Neural cell (in vitro differentiated cells): ENCODE data around the gene TRMT11. TPM values are rescaled to one million over a fixed set of nuclear protein-coding genes. Genes with fewer than 3 reads are reported as not detected.
"Not testable (repeated sequence)": the region's sequence is repeated elsewhere in the genome, so short reads cannot be mapped to it uniquely, and the experiment has no call there.

Experiments
- H2AFZ ChIP-seq: fragments of 200-600, 300-800 bp; sonication (generic), shearing (Covaris generic); 2 replicates; pipeline ENCODE4 v1.6.0; 2014; ENCODE audit warnings: low read depth, mild to moderate bottlenecking, antibody characterized with exemption, low read length, moderate library complexity
- H3F3A ChIP-seq: fragments of 200-600 bp; shearing (Covaris generic); 2 replicates; pipeline ENCODE4 v1.6.1; 2016; ENCODE audit warnings: mild to moderate bottlenecking, moderate library complexity, mixed read lengths, antibody characterized with exemption, low read length; ENCODE audit not compliant: insufficient read depth, poor library complexity, severe bottlenecking
- H3K27ac ChIP-seq: fragments of 200-600, 300-800 bp; sonication (generic), shearing (Covaris generic); 2 replicates; pipeline ENCODE4 v1.5.1; 2014; ENCODE audit warnings: mild to moderate bottlenecking, low read length, moderate library complexity
- H3K27me3 ChIP-seq: fragments of 300-800, 200-600 bp; sonication (generic), shearing (Covaris generic); 2 replicates; pipeline ENCODE4 v1.6.0; 2014; ENCODE audit warnings: mild to moderate bottlenecking, low read depth, low read length, moderate library complexity; ENCODE audit not compliant: insufficient read depth
- H3K36me3 ChIP-seq: fragments of 300-800, 200-600 bp; sonication (generic), shearing (Covaris generic); 2 replicates; pipeline ENCODE4 v1.5.1; 2014; ENCODE audit warnings: mild to moderate bottlenecking, antibody characterized with exemption, low read length, moderate library complexity; ENCODE audit not compliant: insufficient read depth
- H3K4me2 ChIP-seq: fragments of 300-800, 200-600 bp; sonication (generic), shearing (Covaris generic); 2 replicates; pipeline ENCODE4 v1.6.0; 2014; ENCODE audit warnings: mild to moderate bottlenecking, low read length
- H3K4me3 ChIP-seq: fragments of 300-800, 200-600 bp; sonication (generic), shearing (Covaris generic); 2 replicates; pipeline ENCODE4 v1.5.1; 2014; ENCODE audit warnings: mild to moderate bottlenecking, low read length, moderate library complexity
- H3K79me2 ChIP-seq: fragments of 200-600 bp; shearing (Covaris generic); replicated peaks from 2 replicates; pipeline ENCODE4 v1.6.0; 2014; ENCODE audit warnings: mild to moderate bottlenecking, low read length, moderate library complexity; ENCODE audit not compliant: insufficient read depth
- H3K9ac ChIP-seq: fragments of 300-800, 200-600 bp; sonication (generic), shearing (Covaris generic); 2 replicates; pipeline ENCODE4 v1.6.1; 2016; ENCODE audit warnings: mild to moderate bottlenecking, low read length, mixed read lengths
- H3K9me2 ChIP-seq: fragments of 200-600 bp; shearing (Covaris generic); 2 replicates; pipeline ENCODE4 v1.6.1; 2016; ENCODE audit warnings: mild to moderate bottlenecking, low read length, mixed read lengths; ENCODE audit not compliant: insufficient read depth
- H3K9me3 ChIP-seq: fragments of 200-600, 300-800 bp; sonication (generic), shearing (Covaris generic); 2 replicates; pipeline ENCODE4 v1.6.1; 2016; ENCODE audit warnings: mild to moderate bottlenecking, mixed run types, low read length, moderate library complexity, mixed read lengths
- H4K20me1 ChIP-seq: fragments of 200-600 bp; shearing (Covaris generic); 2 replicates; pipeline ENCODE4 v1.6.1; 2016; ENCODE audit warnings: mild to moderate bottlenecking, mixed run types; ENCODE audit not compliant: insufficient read depth
- EP300 ChIP-seq: fragments of 450-650 bp; conservative IDR thresholded peaks from 2 replicates; pipeline ENCODE4 v1.6.1; 2014; ENCODE audit warnings: antibody characterized with exemption, mild to moderate bottlenecking, moderate library complexity; ENCODE audit not compliant: poor library complexity, severe bottlenecking
- EZH2 ChIP-seq: fragments of 200-600, 300-800 bp; shearing (Covaris generic), sonication (generic); IDR thresholded peaks from 2 replicates; pipeline ENCODE4 v1.6.1; 2014; ENCODE audit warnings: antibody characterized with exemption, low read length, borderline replicate concordance, mild to moderate bottlenecking; ENCODE audit not compliant: insufficient read depth, poor library complexity, severe bottlenecking
- MXI1 ChIP-seq: fragments of 450-650 bp; conservative IDR thresholded peaks from 2 replicates; pipeline ENCODE4 v1.6.1; 2014; ENCODE audit warnings: antibody characterized with exemption, mild to moderate bottlenecking; ENCODE audit not compliant: poor library complexity, severe bottlenecking
- POLR2AphosphoS5 ChIP-seq: IDR thresholded peaks from 2 replicates; pipeline ENCODE4 v1.6.1; 2012
- RAD21 ChIP-seq: fragments of 450-650 bp; conservative IDR thresholded peaks from 2 replicates; pipeline ENCODE4 v1.6.1; 2014; ENCODE audit warnings: antibody characterized with exemption, mild to moderate bottlenecking, moderate library complexity
- SMC3 ChIP-seq: fragments of 450-650 bp; conservative IDR thresholded peaks from 2 replicates; pipeline ENCODE4 v1.6.1; 2014; ENCODE audit warnings: antibody characterized with exemption, mild to moderate bottlenecking, moderate library complexity; ENCODE audit not compliant: poor library complexity
- TAF1 ChIP-seq: IDR thresholded peaks from 2 replicates; pipeline ENCODE4 v1.6.1; 2012; ENCODE audit warnings: low read depth
- polyA plus RNA-seq: library from polyadenylated mRNA; depleted of rRNA; stranded (reverse); fragments of >200 nt; gene quantifications from 2 replicates; pipeline ENCODE4 v1.2.3, GENCODE V29; 2014
- TF ChIP-seq, protein P1 (sequence below): IDR thresholded peaks from 2 replicates; pipeline ENCODE4 v1.6.1; 2012; ENCODE audit warnings: borderline replicate concordance
- TF ChIP-seq, protein P2 (sequence below): fragments of 450-650 bp; IDR thresholded peaks from 2 replicates; pipeline ENCODE4 v1.5.1; 2014; ENCODE audit warnings: antibody characterized with exemption, mild to moderate bottlenecking, moderate library complexity; ENCODE audit not compliant: poor library complexity, severe bottlenecking

The TRMT11 gene
- polyA plus RNA-seq, 1 donor from 2014 or later, result 37.6 TPM

DNA sequence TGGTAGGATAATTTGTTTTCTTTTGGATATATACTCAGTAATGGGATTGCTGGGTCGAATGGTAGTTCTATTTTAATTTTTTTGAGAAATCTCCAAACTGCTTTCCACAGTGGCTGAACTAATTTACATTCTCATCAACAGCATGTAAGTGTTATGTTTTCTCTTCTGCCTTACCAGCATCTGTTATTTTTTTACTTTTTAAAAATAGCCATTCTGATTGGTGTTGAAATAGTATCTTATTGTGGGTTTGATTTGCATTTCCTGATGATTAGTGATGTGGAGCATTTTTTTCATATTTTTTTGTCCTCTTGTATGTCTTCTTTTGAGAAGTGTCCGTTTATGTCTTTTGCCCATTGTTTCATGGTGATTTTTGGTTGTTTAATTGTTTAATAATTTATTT, 17.8 kb upstream of the TRMT11 start:
- Histone ChIP-seq H3K9ac (no peak overlapping the region), H3K9me2 (no peaks in the 10 kb centered on the region), H2AFZ (no peak overlapping the region), H4K20me1 (no peaks in the 10 kb centered on the region), H3K27ac (no peak overlapping the region), H3F3A (no peaks in the 10 kb centered on the region), H3K4me3 (no peak overlapping the region), H3K36me3 (peaks cover under 1% of the 10 kb centered on the region), H3K4me2 (no peak overlapping the region), H3K9me3 (no peaks in the 10 kb centered on the region), H3K79me2 (peaks cover 5% of the 10 kb centered on the region), H3K27me3 (no peaks in the 10 kb centered on the region)
- TF ChIP-seq TAF1 (no peak), EZH2 (no peak), POLR2AphosphoS5 (no peak), EP300 (no peak), SMC3 (no peak), RAD21 (no peak), MXI1 (no peak)
- TF ChIP-seq, protein P1, sequence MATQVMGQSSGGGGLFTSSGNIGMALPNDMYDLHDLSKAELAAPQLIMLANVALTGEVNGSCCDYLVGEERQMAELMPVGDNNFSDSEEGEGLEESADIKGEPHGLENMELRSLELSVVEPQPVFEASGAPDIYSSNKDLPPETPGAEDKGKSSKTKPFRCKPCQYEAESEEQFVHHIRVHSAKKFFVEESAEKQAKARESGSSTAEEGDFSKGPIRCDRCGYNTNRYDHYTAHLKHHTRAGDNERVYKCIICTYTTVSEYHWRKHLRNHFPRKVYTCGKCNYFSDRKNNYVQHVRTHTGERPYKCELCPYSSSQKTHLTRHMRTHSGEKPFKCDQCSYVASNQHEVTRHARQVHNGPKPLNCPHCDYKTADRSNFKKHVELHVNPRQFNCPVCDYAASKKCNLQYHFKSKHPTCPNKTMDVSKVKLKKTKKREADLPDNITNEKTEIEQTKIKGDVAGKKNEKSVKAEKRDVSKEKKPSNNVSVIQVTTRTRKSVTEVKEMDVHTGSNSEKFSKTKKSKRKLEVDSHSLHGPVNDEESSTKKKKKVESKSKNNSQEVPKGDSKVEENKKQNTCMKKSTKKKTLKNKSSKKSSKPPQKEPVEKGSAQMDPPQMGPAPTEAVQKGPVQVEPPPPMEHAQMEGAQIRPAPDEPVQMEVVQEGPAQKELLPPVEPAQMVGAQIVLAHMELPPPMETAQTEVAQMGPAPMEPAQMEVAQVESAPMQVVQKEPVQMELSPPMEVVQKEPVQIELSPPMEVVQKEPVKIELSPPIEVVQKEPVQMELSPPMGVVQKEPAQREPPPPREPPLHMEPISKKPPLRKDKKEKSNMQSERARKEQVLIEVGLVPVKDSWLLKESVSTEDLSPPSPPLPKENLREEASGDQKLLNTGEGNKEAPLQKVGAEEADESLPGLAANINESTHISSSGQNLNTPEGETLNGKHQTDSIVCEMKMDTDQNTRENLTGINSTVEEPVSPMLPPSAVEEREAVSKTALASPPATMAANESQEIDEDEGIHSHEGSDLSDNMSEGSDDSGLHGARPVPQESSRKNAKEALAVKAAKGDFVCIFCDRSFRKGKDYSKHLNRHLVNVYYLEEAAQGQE, result no peak
- TF ChIP-seq, protein P2, sequence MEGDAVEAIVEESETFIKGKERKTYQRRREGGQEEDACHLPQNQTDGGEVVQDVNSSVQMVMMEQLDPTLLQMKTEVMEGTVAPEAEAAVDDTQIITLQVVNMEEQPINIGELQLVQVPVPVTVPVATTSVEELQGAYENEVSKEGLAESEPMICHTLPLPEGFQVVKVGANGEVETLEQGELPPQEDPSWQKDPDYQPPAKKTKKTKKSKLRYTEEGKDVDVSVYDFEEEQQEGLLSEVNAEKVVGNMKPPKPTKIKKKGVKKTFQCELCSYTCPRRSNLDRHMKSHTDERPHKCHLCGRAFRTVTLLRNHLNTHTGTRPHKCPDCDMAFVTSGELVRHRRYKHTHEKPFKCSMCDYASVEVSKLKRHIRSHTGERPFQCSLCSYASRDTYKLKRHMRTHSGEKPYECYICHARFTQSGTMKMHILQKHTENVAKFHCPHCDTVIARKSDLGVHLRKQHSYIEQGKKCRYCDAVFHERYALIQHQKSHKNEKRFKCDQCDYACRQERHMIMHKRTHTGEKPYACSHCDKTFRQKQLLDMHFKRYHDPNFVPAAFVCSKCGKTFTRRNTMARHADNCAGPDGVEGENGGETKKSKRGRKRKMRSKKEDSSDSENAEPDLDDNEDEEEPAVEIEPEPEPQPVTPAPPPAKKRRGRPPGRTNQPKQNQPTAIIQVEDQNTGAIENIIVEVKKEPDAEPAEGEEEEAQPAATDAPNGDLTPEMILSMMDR, result no peak

DNA sequence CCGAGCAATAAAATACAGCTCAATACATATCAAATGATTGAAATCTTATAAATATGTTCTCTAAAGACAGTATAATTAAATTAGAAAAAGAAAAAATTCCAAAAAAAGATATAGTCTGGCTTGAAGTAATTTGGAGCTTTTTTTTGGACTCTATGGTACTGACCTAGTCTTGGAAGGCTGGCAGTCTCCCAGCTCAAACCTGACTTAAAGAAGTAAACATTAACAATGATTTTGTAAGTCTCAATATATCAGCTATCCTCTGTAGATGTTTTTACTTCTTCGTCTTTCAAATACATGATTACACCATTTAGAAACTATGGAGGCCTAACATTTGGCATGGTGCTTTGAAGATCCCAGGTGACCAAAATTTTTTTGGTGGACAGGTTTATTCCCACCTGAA, 15.6 kb upstream of the TRMT11 start:
- no peak for TF ChIP-seq TAF1
- TF ChIP-seq RAD21, result no peak
- TF ChIP-seq, protein P1, result no peak
- no peak for TF ChIP-seq POLR2AphosphoS5
- TF ChIP-seq SMC3, result no peak
- TF ChIP-seq, protein P2, result no peak
- TF ChIP-seq MXI1, result no peak
- TF ChIP-seq EP300, result no peak
- no peak for TF ChIP-seq EZH2
- H3K27me3 ChIP-seq, result no peaks in the 10 kb centered on the region

DNA sequence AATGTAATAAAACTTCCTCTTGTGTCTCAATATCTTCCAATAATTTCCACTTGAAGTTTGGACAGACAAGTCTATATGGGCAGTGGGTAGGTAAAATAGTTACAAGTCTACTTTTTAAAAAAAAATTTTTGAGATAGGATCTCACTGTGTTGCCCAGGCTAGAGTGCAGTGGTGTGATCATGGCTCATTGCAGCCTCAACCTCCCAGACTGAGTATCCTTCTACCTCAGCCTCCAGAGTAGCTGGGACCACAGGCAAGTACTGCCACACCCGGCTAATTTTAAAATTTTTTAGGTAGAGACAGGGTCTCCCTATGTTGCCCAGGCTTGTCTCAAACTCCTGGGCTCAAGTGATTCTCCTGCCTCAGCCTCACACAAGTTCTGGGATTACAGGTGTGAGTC, 13.9 kb upstream of the TRMT11 start:
- not testable (repeated sequence) for H3K4me3 ChIP-seq, H3F3A ChIP-seq, H3K9ac ChIP-seq, H3K27ac ChIP-seq, H3K27me3 ChIP-seq, H2AFZ ChIP-seq, H3K36me3 ChIP-seq, H3K9me2 ChIP-seq, H3K9me3 ChIP-seq, H4K20me1 ChIP-seq, H3K4me2 ChIP-seq, H3K79me2 ChIP-seq

More for the DNA sequence above, 15.6 kb upstream of the TRMT11 start:
- Histone ChIP-seq H3K27ac (no peak overlapping the region), H3F3A (no peaks in the 10 kb centered on the region), H2AFZ (no peak overlapping the region), H4K20me1 (no peaks in the 10 kb centered on the region), H3K9me2 (no peaks in the 10 kb centered on the region), H3K4me3 (no peak overlapping the region), H3K79me2 (peaks cover 5% of the 10 kb centered on the region), H3K36me3 (peaks cover 7% of the 10 kb centered on the region), H3K9ac (no peak overlapping the region), H3K4me2 (no peak overlapping the region), H3K9me3 (no peaks in the 10 kb centered on the region)
